Uterus (tissue), 4 donors: ENCODE measurements around the gene KIF26B. TPM values are rescaled to one million over a fixed set of nuclear protein-coding genes. Genes with fewer than 3 reads are reported as not detected.

Experiments used
- DNase-seq, 2 donors: peaks; one replicate each; pipeline ENCODE4 v3.0.0-alpha.2; 2019 to 2020
- H3K27ac ChIP-seq, 2 donors: fragments of 200-600 bp; sonication (generic); 1 replicate in 1 of 2; 2 replicates in 1 of 2; pipeline ENCODE4 v1.5.1; 2016 to 2018
- H3K27me3 ChIP-seq, 2 donors: fragments of 200-600 bp; sonication (generic); one replicate each; pipeline ENCODE4 v1.5.1; 2018 to 2019; ENCODE audit warnings: control low read depth in 1 of 2
- H3K36me3 ChIP-seq, 2 donors: fragments of 200-600 bp; sonication (generic); one replicate each; pipeline ENCODE4 v1.5.1; 2019; ENCODE audit warnings: control low read depth in 1 of 2
- H3K4me1 ChIP-seq, 2 donors: fragments of 200-600 bp; sonication (generic); one replicate each; pipeline ENCODE4 v1.5.1; 2018 to 2019; ENCODE audit warnings: control low read depth in 1 of 2
- H3K4me3 ChIP-seq, 2 donors: fragments of 200-600 bp; sonication (generic); 1 replicate in 1 of 2; 2 replicates in 1 of 2; pipeline ENCODE4 v1.5.1; 2018 to 2019; ENCODE audit warnings: mild to moderate bottlenecking in 1 of 2
- H3K9me3 ChIP-seq, 2 donors: fragments of 200-600 bp; sonication (generic); one replicate each; pipeline ENCODE4 v1.5.1; 2019; ENCODE audit warnings: control low read depth in 1 of 2
- CTCF ChIP-seq, 4 experiments: fragments of 200-600 bp in 2 of 4; fragments of 450-650 bp in 2 of 4; sonication (generic) in 2 of 4; IDR thresholded peaks; one replicate each; pipeline ENCODE4 v1.5.1; 2016 to 2019; ENCODE audit warnings: antibody characterized with exemption in 4 of 4, mild to moderate bottlenecking in 2 of 4, moderate library complexity in 1 of 4
- POLR2A ChIP-seq, 2 donors: fragments of 450-650 bp; IDR thresholded peaks; one replicate each; pipeline ENCODE4 v1.6.1; 2016; ENCODE audit warnings: antibody characterized with exemption in 2 of 2, mild to moderate bottlenecking in 1 of 2, moderate library complexity in 1 of 2
- intact Hi-C: fragments of 100-400 bp; cut with DNase I; formaldehyde crosslinking; loops from one replicate; pipeline ENCODE4 v1.15.1; 2023; ENCODE audit warnings: low total_unique reads
- total RNA-seq, 4 donors: library from RNA; depleted of rRNA in 3 of 4; stranded (reverse); fragments of >200 nt in 3 of 4; gene quantifications; one replicate each; pipeline versions ENCODE4 v1.1.0 to v1.2.4, GENCODE V29; 2014 to 2023
- donor health status: DM: yes; HTN: yes; CAD: no.

The KIF26B gene
- total RNA-seq, 4 donors from 2014 or later: 0.27 to 17.4 (median 1.3) TPM; not detected in 1

GRCh38 chr1:245454051-245454450, 299.3 kb downstream of the KIF26B start:
- Histone ChIP-seq H3K27me3 (no peaks in the 10 kb centered on the region), H3K4me1 (no peaks in the 10 kb centered on the region), H3K27ac (no peak overlapping the region), H3K9me3 (no peaks in the 10 kb centered on the region), H3K4me3 (no peak overlapping the region), H3K36me3 (no peaks in the 10 kb centered on the region)
- no peak for DNase-seq
- TF ChIP-seq CTCF (IDR thresholded peaks at IDR 0.05): no peak
- TF ChIP-seq POLR2A (IDR thresholded peaks at IDR 0.05): no peak
- intact Hi-C loops: no loop called here

GRCh38 chr1:245457562-245457961, 302.8 kb downstream of the KIF26B start:
- no peak overlapping the region for H3K27ac ChIP-seq
- intact Hi-C loops: no loop called here
- no peaks in the 10 kb centered on the region for H3K9me3 ChIP-seq
- no peak for TF ChIP-seq POLR2A (IDR thresholded peaks at IDR 0.05)
- TF ChIP-seq CTCF (IDR thresholded peaks at IDR 0.05): no peak
- no peaks in the 10 kb centered on the region for H3K4me1 ChIP-seq
- no peak overlapping the region for H3K4me3 ChIP-seq
- no peaks in the 10 kb centered on the region for H3K27me3 ChIP-seq
- DNase-seq: no peak
- no peaks in the 10 kb centered on the region for H3K36me3 ChIP-seq

GRCh38 chr1:245458234-245458633, 303.4 kb downstream of the KIF26B start:
- Histone ChIP-seq H3K27ac (no peak overlapping the region), H3K27me3 (no peaks in the 10 kb centered on the region), H3K36me3 (no peaks in the 10 kb centered on the region), H3K4me1 (no peaks in the 10 kb centered on the region), H3K9me3 (no peaks in the 10 kb centered on the region), H3K4me3 (no peak overlapping the region)
- intact Hi-C loops: no loop called here
- TF ChIP-seq POLR2A (IDR thresholded peaks at IDR 0.05) (no peak), CTCF (IDR thresholded peaks at IDR 0.05) (no peak)
- DNase-seq: no peak

GRCh38 chr1:245458761-245459174, 304.0 kb downstream of the KIF26B start:
- H3K27me3 ChIP-seq: no peaks in the 10 kb centered on the region

GRCh38 chr1:245459621-245460020, 304.8 kb downstream of the KIF26B start:
- TF ChIP-seq CTCF (IDR thresholded peaks at IDR 0.05): no peak
- no peak for TF ChIP-seq POLR2A (IDR thresholded peaks at IDR 0.05)
- Histone ChIP-seq H3K36me3 (no peaks in the 10 kb centered on the region), H3K27me3 (no peaks in the 10 kb centered on the region), H3K27ac (no peak overlapping the region), H3K4me3 (no peak overlapping the region), H3K9me3 (no peaks in the 10 kb centered on the region), H3K4me1 (no peaks in the 10 kb centered on the region)
- intact Hi-C loops: no loop called here
- no peak for DNase-seq

More at GRCh38 chr1:245458761-245459174, 304.0 kb downstream of the KIF26B start:
- Histone ChIP-seq H3K9me3 (no peaks in the 10 kb centered on the region), H3K4me3 (no peak overlapping the region), H3K27ac (no peak overlapping the region), H3K4me1 (no peaks in the 10 kb centered on the region), H3K36me3 (no peaks in the 10 kb centered on the region)
- TF ChIP-seq POLR2A (IDR thresholded peaks at IDR 0.05): no peak
- no peak for TF ChIP-seq CTCF (IDR thresholded peaks at IDR 0.05)
- intact Hi-C loops: no loop called here
- DNase-seq: no peak
